GM13977 (cell line): ENCODE results near the gene EDN2.

Source experiments
- DNase-seq: peaks from one replicate; pipeline ENCODE4 v3.0.0; 2012; ENCODE audit warnings: low spot score
- CTCF ChIP-seq: IDR thresholded peaks from 2 replicates; pipeline ENCODE4 v1.5.1; 2012; ENCODE audit warnings: mild to moderate bottlenecking, control low read depth; ENCODE audit not compliant: insufficient read depth; ENCODE audit errors: extremely low read depth, missing control alignments
- in situ Hi-C: fragments of 300-500 bp; cut with MboI; formaldehyde crosslinking; loops from one replicate; pipeline ENCODE4 v1.12.0; 2022; ENCODE audit warnings: low sequenced_read_pairs, low pct_unique_long_range_greater_than_20kb, mixed read lengths, inconsistent platforms; ENCODE audit not compliant: unreplicated experiment

Gene EDN2

GRCh38 chr1:41517062-41517438, 32.6 kb upstream of the EDN2 start:
- no peak for DNase-seq
- in situ Hi-C loops: no loop called here
- TF ChIP-seq CTCF: no peak

- in situ Hi-C loops: no loop called here
- TF ChIP-seq CTCF: peak; percentile 95
- DNase-seq: peak; percentile 94
These were observed 31.9 kb upstream of the EDN2 start for GRCh38 chr1:41516168-41517061.

GRCh38 chr1:41515778-41516167, 31.3 kb upstream of the EDN2 start:
- TF ChIP-seq CTCF: peak; percentile 1
- DNase-seq: no peak
- in situ Hi-C loops: no loop called here

- no peak for DNase-seq
- TF ChIP-seq CTCF: no peak
- in situ Hi-C loops: no loop called here
These were observed 30.7 kb upstream of the EDN2 start for GRCh38 chr1:41515131-41515678.

- TF ChIP-seq CTCF: no peak
- no peak for DNase-seq
- in situ Hi-C loops: no loop called here
These were observed 29.9 kb upstream of the EDN2 start for GRCh38 chr1:41514381-41514780.

- TF ChIP-seq CTCF: peak; percentile 53
- DNase-seq: peak; percentile 62
- in situ Hi-C loops: no loop called here
These were observed 28.9 kb upstream of the EDN2 start for GRCh38 chr1:41513383-41513735.
